Measurements from ENCODE around the gene ISOC2.
"Not testable (repeated sequence)": the region's sequence is repeated elsewhere in the genome, so short reads cannot be mapped to it uniquely, and the experiment has no call there.

ISOC2 gene

GRCh38 chr19:55461259-55461973, at the start of gene ISOC2:
TSS of gene ISOC2 (minus strand) at chr19:55461642. CDS start at chr19:55456486, 5,156 bp downstream.
- peak; percentile 100 for FAIRE-seq
- DNase-seq (ENCODE audit: extremely low spot score, insufficient read length, low read depth): peak; percentile 99

- DNase-seq (ENCODE audit: extremely low spot score, insufficient read length, low read depth) (no peak), FAIRE-seq (no peak)
Measured at GRCh38 chr19:55508120-55508519, 46.7 kb upstream of the ISOC2 start.

GRCh38 chr19:55504981-55505380, 43.5 kb upstream of the ISOC2 start:
- FAIRE-seq (no peak), DNase-seq (ENCODE audit: extremely low spot score, insufficient read length, low read depth) (no peak)

- FAIRE-seq (no peak), DNase-seq (ENCODE audit: extremely low spot score, insufficient read length, low read depth) (no peak)
Measured at GRCh38 chr19:55504252-55504603, 42.8 kb upstream of the ISOC2 start.

- peak; percentile 99 for DNase-seq (ENCODE audit: extremely low spot score, insufficient read length, low read depth)
- FAIRE-seq: peak; percentile 94
Measured at GRCh38 chr19:55503502-55504251, 42.2 kb upstream of the ISOC2 start.

- FAIRE-seq (no peak), DNase-seq (ENCODE audit: extremely low spot score, insufficient read length, low read depth) (no peak)
Measured at GRCh38 chr19:55503157-55503501, 41.7 kb upstream of the ISOC2 start.

- no peak for FAIRE-seq
- DNase-seq (ENCODE audit: extremely low spot score, insufficient read length, low read depth): no peak
Measured at GRCh38 chr19:55502197-55502952, 40.9 kb upstream of the ISOC2 start.

GRCh38 chr19:55500368-55500952, 39.0 kb upstream of the ISOC2 start:
- FAIRE-seq: no peak
- DNase-seq (ENCODE audit: extremely low spot score, insufficient read length, low read depth): no peak

- DNase-seq (ENCODE audit: extremely low spot score, insufficient read length, low read depth) (no peak), FAIRE-seq (no peak)
Measured at GRCh38 chr19:55498246-55498840, 36.9 kb upstream of the ISOC2 start.

GRCh38 chr19:55497763-55498162, 36.3 kb upstream of the ISOC2 start:
- FAIRE-seq: no peak

GRCh38 chr19:55496820-55497219, 35.4 kb upstream of the ISOC2 start:
- DNase-seq (ENCODE audit: extremely low spot score, insufficient read length, low read depth); FAIRE-seq: not testable (repeated sequence)

More at GRCh38 chr19:55497763-55498162, 36.3 kb upstream of the ISOC2 start:
- no peak for DNase-seq (ENCODE audit: extremely low spot score, insufficient read length, low read depth)

- DNase-seq (ENCODE audit: extremely low spot score, insufficient read length, low read depth) (no peak), FAIRE-seq (no peak)
Measured at GRCh38 chr19:55495646-55496349, 34.4 kb upstream of the ISOC2 start.

- no peak for FAIRE-seq
Measured at GRCh38 chr19:55494172-55494761, 32.8 kb upstream of the ISOC2 start.

GRCh38 chr19:55493645-55494171, 32.3 kb upstream of the ISOC2 start:
- no peak for FAIRE-seq
- no peak for DNase-seq (ENCODE audit: extremely low spot score, insufficient read length, low read depth)

More at GRCh38 chr19:55494172-55494761, 32.8 kb upstream of the ISOC2 start:
- DNase-seq (ENCODE audit: extremely low spot score, insufficient read length, low read depth): no peak

- DNase-seq (ENCODE audit: extremely low spot score, insufficient read length, low read depth): no peak
- no peak for FAIRE-seq
Measured at GRCh38 chr19:55493052-55493644, 31.7 kb upstream of the ISOC2 start.

GRCh38 chr19:55492362-55492944, 31.0 kb upstream of the ISOC2 start:
- no peak for FAIRE-seq
- DNase-seq (ENCODE audit: extremely low spot score, insufficient read length, low read depth): no peak

GRCh38 chr19:55491546-55492360, 30.3 kb upstream of the ISOC2 start:
- FAIRE-seq: no peak
- DNase-seq (ENCODE audit: extremely low spot score, insufficient read length, low read depth): no peak
